Endometrial microvascular endothelial cells (primary cell): ENCODE measurements around the gene KCNH2. TPM values are rescaled to one million over a fixed set of nuclear protein-coding genes. Genes with fewer than 3 reads are reported as not detected.

ENCODE experiments used
- in situ Hi-C: cut with HindIII; loops from 2 replicates; pipeline ENCODE4 v1.10.0; 2017; ENCODE audit warnings: low sequenced_read_pairs, low pct_unique_long_range_greater_than_20kb; ENCODE audit errors: inconsistent ontology term
- total RNA-seq: library from RNA; depleted of rRNA; stranded (reverse); fragments of >200 nt; gene quantifications from one replicate; pipeline ENCODE4 v1.2.3, GENCODE V29; 2015; ENCODE audit errors: inconsistent ontology term

The KCNH2 gene
- total RNA-seq, 1 donor from 2014 or later, result not detected

GRCh38 chr7:150943453-150943814 lies 34.7 kb downstream of the KCNH2 start:
- in situ Hi-C loops, result no loop called here

- in situ Hi-C loops, result no loop called here
Measured at GRCh38 chr7:150942591-150943452, 35.3 kb downstream of the KCNH2 start.

GRCh38 chr7:150942001-150942590 lies 36.0 kb downstream of the KCNH2 start:
- in situ Hi-C loops, result no loop called here

- in situ Hi-C loops, result no loop called here
Measured at GRCh38 chr7:150941351-150942000, 36.6 kb downstream of the KCNH2 start.

GRCh38 chr7:150940431-150941102 lies 37.6 kb downstream of the KCNH2 start:
- in situ Hi-C loops, result no loop called here

- in situ Hi-C loops, result no loop called here
Measured at GRCh38 chr7:150939466-150939865, 38.7 kb downstream of the KCNH2 start.

- in situ Hi-C loops, result no loop called here
Measured at GRCh38 chr7:150939052-150939451, 39.1 kb downstream of the KCNH2 start.

- in situ Hi-C loops, result no loop called here
Measured at GRCh38 chr7:150938566-150938965, 39.6 kb downstream of the KCNH2 start.

GRCh38 chr7:150937848-150938561 lies 40.1 kb downstream of the KCNH2 start:
- in situ Hi-C loops, result no loop called here

GRCh38 chr7:150936018-150936417 lies 42.1 kb downstream of the KCNH2 start:
- in situ Hi-C loops, result no loop called here

- in situ Hi-C loops, result no loop called here
Measured at GRCh38 chr7:150935149-150935548, 43.0 kb downstream of the KCNH2 start.

GRCh38 chr7:150934045-150934766 lies 43.9 kb downstream of the KCNH2 start:
- in situ Hi-C loops, result no loop called here

- in situ Hi-C loops, result no loop called here
Measured at GRCh38 chr7:150931199-150931869, 46.8 kb downstream of the KCNH2 start.

- in situ Hi-C loops, result no loop called here
Measured at GRCh38 chr7:150928541-150928940, 49.6 kb downstream of the KCNH2 start.

- in situ Hi-C loops, result no loop called here
Measured at GRCh38 chr7:150927956-150928344, 50.2 kb downstream of the KCNH2 start.

GRCh38 chr7:150927157-150927955 lies 50.8 kb downstream of the KCNH2 start:
- in situ Hi-C loops, result no loop called here

- in situ Hi-C loops, result no loop called here
Measured at GRCh38 chr7:150926066-150926465, 52.1 kb downstream of the KCNH2 start.
